IMR-90 (cell line): ENCODE measurements around the gene PFDN1. TPM values are rescaled to one million over a fixed set of nuclear protein-coding genes. Genes with fewer than 3 reads are reported as not detected.

ENCODE experiments used
- ATAC-seq: fragments of 200-7000 bp; cut with Tn5 transposase; 2 replicates; pipeline ENCODE4 v1.9.1; 2020; ENCODE audit warnings: low read depth, mild to moderate bottlenecking, moderate library complexity
- BruUV-seq: library from RNA; stranded (reverse); fragments of 400-500 nt; replicated peaks from 2 replicates; lab custom pipeline; 2021; lab: Mats Ljungman, UMichigan
- CTCF ChIA-PET: fragments of 300-600 bp; formaldehyde crosslinking; extraction: SDS; loops from one replicate; lab custom pipeline; 2021; ENCODE audit warnings: antibody characterized with exemption; lab: Yijun Ruan, JAX
- POLR2A ChIA-PET: fragments of 300-600 bp; sonication (Branson Sonifier 250); formaldehyde crosslinking; loops from one replicate; lab custom pipeline; 2022; ENCODE audit warnings: antibody characterized with exemption; ENCODE audit not compliant: unreplicated experiment; lab: Charles Lee
- DNase-seq: peaks from one replicate; pipeline ENCODE4 v3.0.0; 2013
- H2AFZ ChIP-seq: replicated peaks from 2 replicates; pipeline ENCODE3; 2013; ENCODE audit warnings: low read length, mild to moderate bottlenecking; ENCODE audit not compliant: poor library complexity
- H2AK5ac ChIP-seq: 2 replicates; pipeline ENCODE4 v1.6.1; 2013; ENCODE audit warnings: low read depth, low read length, inconsistent platforms
- H2AK9ac ChIP-seq: replicated peaks from 2 replicates; pipeline ENCODE3; 2013; ENCODE audit warnings: mild to moderate bottlenecking, low read depth, low read length, moderate library complexity; ENCODE audit not compliant: poor library complexity
- H2BK120ac ChIP-seq: 2 replicates; pipeline ENCODE4 v1.6.1; 2013; ENCODE audit warnings: low read depth, low read length, inconsistent platforms
- H2BK15ac ChIP-seq: 3 replicates; pipeline ENCODE4 v1.6.1; 2013; ENCODE audit warnings: low read depth, low read length, inconsistent platforms
- H2BK20ac ChIP-seq: 2 replicates; pipeline ENCODE4 v1.6.1; 2013; ENCODE audit warnings: low read depth, mild to moderate bottlenecking, inconsistent platforms, low read length, moderate library complexity
- H2BK5ac ChIP-seq: 2 replicates; pipeline ENCODE4 v1.6.1; 2013; ENCODE audit warnings: mild to moderate bottlenecking, low read depth, low read length, inconsistent platforms; ENCODE audit not compliant: poor library complexity, severe bottlenecking
- H3K14ac ChIP-seq: replicated peaks from 2 replicates; pipeline ENCODE4 v1.6.1; 2013; ENCODE audit warnings: low read depth, low read length, inconsistent platforms
- H3K18ac ChIP-seq: 2 replicates; pipeline ENCODE4 v1.6.1; 2013; ENCODE audit warnings: low read depth, low read length, control low read depth
- H3K23ac ChIP-seq: 2 replicates; pipeline ENCODE4 v1.6.1; 2013; ENCODE audit warnings: low read depth, low read length, inconsistent platforms
- H3K27ac ChIP-seq: 2 replicates; pipeline ENCODE4 v1.5.1; 2013; ENCODE audit warnings: mild to moderate bottlenecking, control low read depth, low read length; ENCODE audit not compliant: insufficient read depth
- H3K27me3 ChIP-seq: 2 replicates; pipeline ENCODE4 v1.6.1; 2013; ENCODE audit warnings: low read length; ENCODE audit not compliant: control insufficient read depth, insufficient read depth
- H3K36me3 ChIP-seq: 2 replicates; pipeline ENCODE4 v1.6.1; 2013; ENCODE audit warnings: low read length, mixed read lengths; ENCODE audit not compliant: control insufficient read depth, insufficient read depth
- H3K4ac ChIP-seq: 2 replicates; pipeline ENCODE4 v1.6.1; 2013; ENCODE audit warnings: low read depth, low read length, inconsistent platforms
- H3K4me1 ChIP-seq: 2 replicates; pipeline ENCODE4 v1.6.1; 2013; ENCODE audit warnings: low read length, mixed read lengths; ENCODE audit not compliant: control insufficient read depth, insufficient read depth
- H3K4me2 ChIP-seq: 2 replicates; pipeline ENCODE4 v1.6.1; 2013; ENCODE audit warnings: low read depth, mild to moderate bottlenecking, control low read depth, low read length, moderate library complexity
- H3K4me3 ChIP-seq: 2 replicates; pipeline ENCODE4 v1.5.1; 2013; ENCODE audit warnings: low read depth, mild to moderate bottlenecking, control low read depth, low read length, moderate library complexity; ENCODE audit not compliant: insufficient read depth
- H3K56ac ChIP-seq: 2 replicates; pipeline ENCODE4 v1.6.1; 2013; ENCODE audit warnings: low read length, inconsistent platforms; ENCODE audit not compliant: insufficient read depth; ENCODE audit errors: extremely low read depth
- H3K79me1 ChIP-seq, 2 experiments: 2 replicates each; pipeline ENCODE4 v1.6.1; 2013; ENCODE audit warnings: low read length in 2 of 2, inconsistent platforms in 1 of 2, low read depth in 1 of 2
- H3K9ac ChIP-seq: 2 replicates; pipeline ENCODE4 v1.6.1; 2013; ENCODE audit warnings: low read depth, low read length, control low read depth
- H3K9me1 ChIP-seq: 2 replicates; pipeline ENCODE4 v1.6.1; 2013; ENCODE audit warnings: low read length, inconsistent platforms; ENCODE audit not compliant: insufficient read depth
- H3K9me3 ChIP-seq: 2 replicates; pipeline ENCODE4 v1.6.1; 2013; ENCODE audit warnings: low read length; ENCODE audit not compliant: control insufficient read depth, insufficient read depth
- H4K20me1 ChIP-seq: 2 replicates; pipeline ENCODE4 v1.6.1; 2013; ENCODE audit warnings: low read length, inconsistent platforms; ENCODE audit not compliant: insufficient read depth
- H4K5ac ChIP-seq: 2 replicates; pipeline ENCODE4 v1.6.1; 2013; ENCODE audit warnings: mild to moderate bottlenecking, low read depth, low read length, control low read depth
- H4K8ac ChIP-seq, 2 experiments: 2 replicates each; pipeline ENCODE4 v1.6.1; 2013; ENCODE audit warnings: low read depth in 2 of 2, low read length in 2 of 2, control low read depth in 1 of 2, inconsistent platforms in 1 of 2
- H4K91ac ChIP-seq: 2 replicates; pipeline ENCODE4 v1.6.1; 2013; ENCODE audit warnings: low read depth, low read length, inconsistent platforms; ENCODE audit not compliant: insufficient read depth
- BHLHE40 ChIP-seq: fragments of 150-350 bp; IDR thresholded peaks from 2 replicates; pipeline ENCODE4 v1.6.1; 2016; ENCODE audit warnings: mild to moderate bottlenecking, low read depth, low read length
- RFX5 ChIP-seq: IDR thresholded peaks from 2 replicates; pipeline ENCODE4 v1.8.0; 2012; ENCODE audit warnings: low read depth, mild to moderate bottlenecking, low read length, moderate library complexity
- SMC3 ChIP-seq: fragments of 150-350 bp; IDR thresholded peaks from 2 replicates; pipeline ENCODE4 v1.6.1; 2016; ENCODE audit warnings: low read depth, mild to moderate bottlenecking, antibody characterized with exemption, low read length, moderate library complexity
- WGBS, 2 experiments: methylation state at CpG; one replicate each; pipeline versions ENCODE4 v1.1.5 to v1.1.7; 2013; ENCODE audit warnings: missing lambda C conversion rate in 2 of 2; ENCODE audit not compliant: insufficient read length in 1 of 2; ENCODE audit errors: extremely low coverage in 2 of 2; 5-methylcytosine and 5-hydroxymethylcytosine counted together
- dilution Hi-C: fragments of 300-500 bp; cut with HindIII; formaldehyde crosslinking; loops from one replicate; pipeline ENCODE4 v1.14.3; 2018; ENCODE audit warnings: low sequenced_read_pairs; ENCODE audit not compliant: unreplicated experiment
- in situ Hi-C: fragments of 300-500 bp; cut with MboI; formaldehyde crosslinking; loops from 3 replicates; pipeline ENCODE4 v1.14.3; 2019; ENCODE audit warnings: low sequenced_read_pairs, inconsistent platforms, mixed read lengths
- intact Hi-C: fragments of 100-400 bp; cut with micrococcal nuclease; formaldehyde crosslinking; loops from 2 replicates; pipeline ENCODE4 v1.10.0; 2022
- polyA plus RNA-seq, 3 experiments: library from polyadenylated mRNA; depleted of rRNA; stranded (reverse); fragments of >200 nt; gene quantifications; 2 replicates each; pipeline ENCODE4 v1.2.3, GENCODE V29; 2012; ENCODE audit warnings: low replicate concordance in 1 of 3
- total RNA-seq: library from RNA; depleted of rRNA; stranded (reverse); fragments of >200 nt; gene quantifications from 2 replicates; pipeline ENCODE4 v1.2.3, GENCODE V29; 2012
- TF ChIP-seq, protein P1 (sequence below): conservative IDR thresholded peaks from 2 replicates; pipeline ENCODE4 v1.5.1; 2012; ENCODE audit warnings: mild to moderate bottlenecking, low read depth, low read length, improper control_type of control experiment

PFDN1 gene
- total and polyA plus RNA-seq, 2 of the 4 experiments (the other 2 are of a cell fraction) = 98.8 to 134 TPM

DNA sequence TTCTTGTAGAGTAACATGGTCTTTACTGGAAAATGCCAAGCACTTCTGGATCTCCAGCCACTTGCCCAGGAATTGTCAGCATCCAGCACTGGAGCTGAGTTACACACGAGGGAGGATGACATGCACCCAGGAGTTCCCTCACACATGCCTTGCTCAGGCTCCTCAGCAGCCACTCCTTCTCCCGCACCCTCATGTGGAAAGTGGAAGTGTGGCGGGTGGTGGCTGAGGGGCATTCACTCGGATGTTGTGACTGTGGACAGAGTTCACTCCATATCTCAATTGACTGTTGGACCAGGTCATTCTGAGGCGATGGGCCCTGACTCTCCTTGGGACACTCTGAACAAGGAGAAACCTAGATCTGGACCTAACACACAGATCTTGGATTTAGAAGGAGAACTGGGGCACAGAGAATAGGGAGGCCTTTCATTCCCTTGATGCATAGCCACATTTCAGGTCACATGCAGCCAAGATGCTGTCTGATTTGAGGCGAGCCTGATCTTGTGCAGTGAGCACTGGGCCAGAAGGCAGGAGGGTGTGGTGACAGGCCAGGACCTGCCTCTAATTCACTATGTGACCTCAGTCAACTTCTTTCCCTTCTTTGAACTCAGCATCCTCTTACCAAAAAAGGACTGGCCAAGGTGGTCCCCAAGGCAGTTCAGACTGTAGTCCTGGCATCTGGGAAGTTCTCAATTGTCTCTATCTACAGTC, 65.9 kb downstream of the PFDN1 start (continued):
- TF ChIP-seq SMC3 = no peak

DNA sequence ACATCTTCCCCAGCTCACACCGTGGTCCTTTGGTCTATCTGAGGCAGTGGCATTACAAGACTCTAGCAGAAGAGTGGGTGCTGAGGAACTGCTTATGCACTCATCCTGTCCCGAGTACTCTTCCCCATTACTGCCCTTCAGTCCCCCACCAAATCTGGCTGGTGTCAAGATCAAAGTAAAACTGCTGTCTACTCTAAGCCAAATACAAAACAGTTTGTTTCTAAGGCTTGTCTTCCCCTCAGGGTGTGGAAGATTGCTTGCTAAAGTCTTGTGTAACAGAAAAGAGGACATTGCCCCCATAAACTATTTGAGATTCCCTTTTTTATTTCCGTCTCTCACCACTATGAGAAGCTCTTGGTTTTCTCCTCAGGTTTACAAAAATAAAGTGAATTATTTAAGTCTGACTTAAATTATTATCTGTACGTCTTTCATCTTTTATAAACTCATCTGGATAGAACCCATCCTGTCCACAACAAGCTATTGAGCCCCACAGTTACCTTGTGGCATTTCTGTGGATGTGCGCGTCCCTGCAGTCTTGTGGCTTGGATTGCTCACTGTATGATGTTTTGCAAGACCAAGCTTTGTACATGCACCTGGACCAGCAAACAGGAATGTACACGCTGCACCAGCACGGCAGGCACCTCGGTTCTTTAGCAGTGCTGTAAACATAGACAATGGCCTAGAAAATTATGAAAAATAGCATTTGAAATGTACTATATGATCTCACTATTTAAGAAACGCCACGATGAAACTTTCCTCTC, 66.9 kb downstream of the PFDN1 start:
- no peaks in the 10 kb centered on the region for H3K27me3 ChIP-seq
- H4K20me1 ChIP-seq = no peaks in the 10 kb centered on the region; the same call in none of the 2 replicates
- H2AK5ac ChIP-seq = no peak overlapping the region
- in situ Hi-C loops (no loop called here), dilution Hi-C loops (no loop called here), intact Hi-C loops (no loop called here)
- 0 out of 2 replicates have a peak, but pooled peaks cover 2% of the 10 kb centered on the region for H3K9me1 ChIP-seq
- H3K4me3 ChIP-seq = no peak overlapping the region
- H2AK9ac ChIP-seq = no peak overlapping the region
- 100% methylated on average over 1 of the region's 11 CpGs; no CpG with 5 or more reads in 1 of the 2 experiments for WGBS, 2 experiments
- BruUV-seq = no TSS peak
- H3K79me1 ChIP-seq = peaks cover 0 to 3% of the 10 kb centered on the region in 2 experiments; a peak in 1 of 4 replicates
- H3K27ac ChIP-seq = no peak overlapping the region
- no peak overlapping the region for H3K4me2 ChIP-seq
- no peak overlapping the region for H2BK120ac ChIP-seq
- no peak overlapping the region for H2BK15ac ChIP-seq
- no peak overlapping the region for H4K5ac ChIP-seq
- no peak overlapping the region for H3K9ac ChIP-seq
- no peaks in the 10 kb centered on the region for H3K36me3 ChIP-seq
- no peak overlapping the region for H2BK20ac ChIP-seq
- H3K18ac ChIP-seq = no peak overlapping the region
- no peak overlapping the region for H4K91ac ChIP-seq
- POLR2A ChIA-PET = interaction anchor here (0.6 kb wide), 1 partner anchor 445 kb away, joined by 13 read pairs; no protein-coding TSS in a partner anchor
- ATAC-seq = no peak
- H3K4me1 ChIP-seq = peaks cover 6% of the 10 kb centered on the region
- no peak overlapping the region for H4K8ac ChIP-seq
- H3K9me3 ChIP-seq = no peaks in the 10 kb centered on the region
- H3K4ac ChIP-seq = no peak overlapping the region
- TF ChIP-seq, protein P1, sequence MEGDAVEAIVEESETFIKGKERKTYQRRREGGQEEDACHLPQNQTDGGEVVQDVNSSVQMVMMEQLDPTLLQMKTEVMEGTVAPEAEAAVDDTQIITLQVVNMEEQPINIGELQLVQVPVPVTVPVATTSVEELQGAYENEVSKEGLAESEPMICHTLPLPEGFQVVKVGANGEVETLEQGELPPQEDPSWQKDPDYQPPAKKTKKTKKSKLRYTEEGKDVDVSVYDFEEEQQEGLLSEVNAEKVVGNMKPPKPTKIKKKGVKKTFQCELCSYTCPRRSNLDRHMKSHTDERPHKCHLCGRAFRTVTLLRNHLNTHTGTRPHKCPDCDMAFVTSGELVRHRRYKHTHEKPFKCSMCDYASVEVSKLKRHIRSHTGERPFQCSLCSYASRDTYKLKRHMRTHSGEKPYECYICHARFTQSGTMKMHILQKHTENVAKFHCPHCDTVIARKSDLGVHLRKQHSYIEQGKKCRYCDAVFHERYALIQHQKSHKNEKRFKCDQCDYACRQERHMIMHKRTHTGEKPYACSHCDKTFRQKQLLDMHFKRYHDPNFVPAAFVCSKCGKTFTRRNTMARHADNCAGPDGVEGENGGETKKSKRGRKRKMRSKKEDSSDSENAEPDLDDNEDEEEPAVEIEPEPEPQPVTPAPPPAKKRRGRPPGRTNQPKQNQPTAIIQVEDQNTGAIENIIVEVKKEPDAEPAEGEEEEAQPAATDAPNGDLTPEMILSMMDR = no peak
- TF ChIP-seq BHLHE40 (no peak), SMC3 (no peak), RFX5 (no peak)
- CTCF ChIA-PET = interaction anchor here (0.9 to 1.2 kb wide), 3 partner anchors 8 to 118 kb away, joined by 3 to 4 read pairs (median 3); no protein-coding TSS in a partner anchor
- no peak for DNase-seq
- 0 out of 2 replicates have a peak overlapping the region, but pooled peaks have one; percentile 20 for H3K14ac ChIP-seq
- H2BK5ac ChIP-seq = no peak overlapping the region
- no peak overlapping the region for H3K23ac ChIP-seq
- no peak overlapping the region for H3K56ac ChIP-seq
- H2AFZ ChIP-seq = no peak overlapping the region
